ENCODE measurements around the gene PTP4A2. TPM values are rescaled to one million over a fixed set of nuclear protein-coding genes. Genes with fewer than 3 reads are reported as not detected.

Gene PTP4A2
- total and polyA plus RNA-seq, 2 of the 13 experiments (the other 11 are each of a cell fraction or from before 2014, with no cell fraction given): 173 to 225 TPM

- BruUV-seq (replicated peaks): no TSS peak
- ChIA-PET CTCF (ENCODE audit: low intra/inter-chr PET ratio, low total read pairs) (no interaction called here), POLR2A (no interaction called here)
Measured at GRCh38 chr1:31868862-31869261, 69.3 kb downstream of the PTP4A2 start.

GRCh38 chr1:31867546-31867945 is 70.6 kb downstream of the PTP4A2 start:
- H3K27me3 ChIP-seq (ENCODE audit: control insufficient read depth in 1 of 2, insufficient read depth in 2 of 2, low read length in 2 of 2): no peaks in the 10 kb centered on the region
- CTCF ChIA-PET (ENCODE audit: low intra/inter-chr PET ratio, low total read pairs): no interaction called here
- no peaks in the 10 kb centered on the region for H4K20me1 ChIP-seq (ENCODE audit: insufficient read depth, low read length)
- H2AFZ ChIP-seq (ENCODE audit: low read length): no peak overlapping the region
- peak; percentile 57 for TF ChIP-seq CEBPB (IDR thresholded peaks at IDR 0.05; ENCODE audit: borderline replicate concordance, low read depth, low read length)
- no peak for TF ChIP-seq ZNF75D (CRISPR knock-in tag; IDR thresholded peaks at IDR 0.05; ENCODE audit: borderline replicate concordance)
- H3K4me3 ChIP-seq (replicated peaks in 1 of 3; ENCODE audit: insufficient read depth in 1 of 3, low read depth in 2 of 3, low read length in 3 of 3): no peak overlapping the region
- in situ Hi-C loops (cut with HindIII; ENCODE audit: extremely low pct_ligation_motif_present, low pct_unique_long_range_greater_than_20kb) (no loop called here), intact Hi-C loops (cut with micrococcal nuclease; ENCODE audit: unreplicated experiment) (no loop called here)
- peaks cover 22% of the 10 kb centered on the region for H3K4me1 ChIP-seq (ENCODE audit: insufficient read depth, low read length)
- no peaks in the 10 kb centered on the region for H3K36me3 ChIP-seq (replicated peaks in 1 of 2; ENCODE audit: control insufficient read depth in 1 of 2, insufficient read depth in 2 of 2, low read length in 2 of 2)
- POLR2A ChIA-PET: no interaction called here
- ATAC-seq (no peak), DNase-seq (ENCODE audit: low spot score) (no peak), FAIRE-seq (no peak)
- H3K9ac ChIP-seq (ENCODE audit: insufficient read depth, low read depth, low read length): no peak overlapping the region
- H3K4me2 ChIP-seq (ENCODE audit: low read depth, low read length): no peak overlapping the region
- BruUV-seq (replicated peaks): no TSS peak
- no peaks in the 10 kb centered on the region for H3K79me2 ChIP-seq (ENCODE audit: insufficient read depth, low read length)
- H3K9me3 ChIP-seq (ENCODE audit: low read length): no peaks in the 10 kb centered on the region
- no peak overlapping the region for H3K27ac ChIP-seq (ENCODE audit: extremely low read length, insufficient read depth, low read length)
- 31% methylated on average over 7 of the region's 7 CpGs for WGBS (ENCODE audit: low lambda C conversion rate)

More at GRCh38 chr1:31868862-31869261, 69.3 kb downstream of the PTP4A2 start:
- Histone ChIP-seq H4K20me1 (ENCODE audit: insufficient read depth, low read length) (no peaks in the 10 kb centered on the region), H3K36me3 (replicated peaks in 1 of 2; ENCODE audit: control insufficient read depth in 1 of 2, insufficient read depth in 2 of 2, low read length in 2 of 2) (no peaks in the 10 kb centered on the region), H3K79me2 (ENCODE audit: insufficient read depth, low read length) (no peaks in the 10 kb centered on the region), H3K27me3 (ENCODE audit: control insufficient read depth in 1 of 2, insufficient read depth in 2 of 2, low read length in 2 of 2) (no peaks in the 10 kb centered on the region), H3K4me2 (ENCODE audit: low read depth, low read length) (no peak overlapping the region), H3K4me3 (replicated peaks in 1 of 3; ENCODE audit: insufficient read depth in 1 of 3, low read depth in 2 of 3, low read length in 3 of 3) (no peak overlapping the region), H3K9ac (ENCODE audit: insufficient read depth, low read depth, low read length) (no peak overlapping the region), H2AFZ (ENCODE audit: low read length) (no peak overlapping the region), H3K27ac (ENCODE audit: extremely low read length, insufficient read depth, low read length) (no peak overlapping the region), H3K9me3 (ENCODE audit: low read length) (no peaks in the 10 kb centered on the region), H3K4me1 (ENCODE audit: insufficient read depth, low read length) (peaks cover 22% of the 10 kb centered on the region)
- ATAC-seq (no peak), DNase-seq (ENCODE audit: low spot score) (no peak), FAIRE-seq (no peak)
- WGBS (ENCODE audit: low lambda C conversion rate): 97% methylated on average over 3 of the region's 3 CpGs
- intact Hi-C loops (cut with micrococcal nuclease; ENCODE audit: unreplicated experiment): no loop called here
- in situ Hi-C loops (cut with HindIII; ENCODE audit: extremely low pct_ligation_motif_present, low pct_unique_long_range_greater_than_20kb): no loop called here
- TF ChIP-seq TBP (CRISPR knock-in tag; IDR thresholded peaks at IDR 0.05): no peak
- TF ChIP-seq CHD4 (IDR thresholded peaks at IDR 0.05; ENCODE audit: borderline replicate concordance, low read length): no peak
- no peak for TF ChIP-seq HINFP (CRISPR knock-in tag; IDR thresholded peaks at IDR 0.05; ENCODE audit: low read depth)
- TF ChIP-seq ZNF552 (CRISPR knock-in tag; IDR thresholded peaks at IDR 0.05; ENCODE audit: borderline replicate concordance): no peak
- no peak for TF ChIP-seq SNAPC2 (CRISPR knock-in tag; IDR thresholded peaks at IDR 0.05)
- no peak for TF ChIP-seq DMAP1 (CRISPR knock-in tag; IDR thresholded peaks at IDR 0.05)
- no peak for TF ChIP-seq GLI4 (CRISPR knock-in tag; IDR thresholded peaks at IDR 0.05; ENCODE audit: borderline replicate concordance)
- peak; percentile 76 for TF ChIP-seq ZNF629 (CRISPR knock-in tag; conservative IDR thresholded peaks at IDR 0.05)
- no peak for TF ChIP-seq ZNF496 (CRISPR knock-in tag; IDR thresholded peaks at IDR 0.05; ENCODE audit: insufficient replicate concordance)

Measured in HepG2 (cell line).